AG10803 (cell line): ENCODE data around the gene MYOM1.

ENCODE experiments used
- DNase-seq: peaks from one replicate; pipeline ENCODE4 v3.0.0; 2010; ENCODE audit warnings: low read depth
- H3K4me3 ChIP-seq: 2 replicates; pipeline ENCODE4 v1.5.1; 2011; ENCODE audit warnings: mild to moderate bottlenecking, low read length, control low read depth
- CTCF ChIP-seq: conservative IDR thresholded peaks from 2 replicates; pipeline ENCODE4 v1.5.1; 2011; ENCODE audit warnings: mild to moderate bottlenecking, low read length, control low read depth, inconsistent platforms

MYOM1 gene

GRCh38 chr18:3111523-3112240 is 108.1 kb downstream of the MYOM1 start:
- DNase-seq, result peak; percentile 32
- TF ChIP-seq CTCF, result no peak
- H3K4me3 ChIP-seq, result no peak overlapping the region

GRCh38 chr18:3110034-3110752 is 109.6 kb downstream of the MYOM1 start:
- DNase-seq, result no peak
- H3K4me3 ChIP-seq, result no peak overlapping the region
- TF ChIP-seq CTCF, result no peak

DNA sequence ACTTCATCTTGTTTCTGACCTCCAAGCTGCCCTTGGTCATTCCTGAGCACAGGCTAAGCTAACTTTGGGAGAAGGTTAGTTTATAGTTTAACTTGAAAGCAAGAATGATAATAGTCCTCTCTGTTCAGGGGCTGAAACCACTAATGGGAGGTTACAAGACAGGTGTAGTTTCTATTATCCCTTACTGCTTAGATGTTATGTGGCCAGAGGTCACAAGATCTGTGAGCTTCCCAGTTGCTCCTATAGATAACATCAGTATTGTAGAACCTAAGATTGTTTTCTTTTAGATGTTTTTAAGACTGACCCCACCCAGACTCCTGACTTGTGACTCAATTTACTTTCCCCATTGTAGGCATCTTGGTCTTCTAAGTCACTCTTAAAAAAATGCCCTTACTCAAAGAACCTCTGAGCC is 112.0 kb downstream of the MYOM1 start:
- no peak overlapping the region for H3K4me3 ChIP-seq
- no peak for TF ChIP-seq CTCF
- no peak for DNase-seq

DNA sequence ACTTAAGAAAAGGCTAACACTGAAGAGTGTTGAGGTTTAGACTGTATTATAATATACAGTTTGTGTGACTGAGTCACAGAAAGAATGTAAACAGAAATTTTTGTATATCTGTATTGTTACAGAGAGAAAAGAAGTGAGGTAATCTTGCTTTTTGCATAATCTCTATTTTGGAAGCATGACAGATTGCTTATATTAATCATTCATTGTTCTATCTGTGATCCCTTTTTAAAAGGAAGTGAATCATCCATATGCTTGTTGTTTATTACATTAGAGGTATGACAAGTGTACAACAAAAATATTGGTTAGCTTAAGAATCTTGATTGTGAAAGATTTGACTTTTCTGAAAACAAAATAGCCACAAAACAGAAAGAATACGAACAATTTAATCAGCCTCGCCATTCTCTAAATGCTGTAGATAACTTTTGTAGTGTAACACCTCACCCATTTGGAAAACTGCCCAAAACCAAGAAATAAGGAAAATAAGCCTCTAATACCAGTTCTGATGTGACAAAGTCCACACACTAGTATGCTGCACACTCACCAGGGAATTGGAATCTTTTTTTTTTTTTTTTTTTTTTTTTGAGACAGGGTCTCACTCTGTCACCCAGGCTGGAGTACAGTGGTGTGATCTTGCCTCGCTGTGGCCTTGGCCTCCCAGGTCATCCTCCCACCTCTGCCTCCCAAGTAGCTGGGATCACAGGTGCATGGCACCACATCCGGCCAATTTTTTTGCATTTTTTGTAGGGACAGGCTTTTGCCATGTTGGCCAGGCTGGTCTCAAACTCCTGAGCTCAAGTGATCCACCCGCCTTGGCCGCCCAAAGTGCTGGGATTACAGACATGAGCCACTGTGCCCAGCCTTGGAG is 115.3 kb downstream of the MYOM1 start:
- DNase-seq, result peak; percentile 86
- TF ChIP-seq CTCF, result no peak
- H3K4me3 ChIP-seq, result no peak overlapping the region

GRCh38 chr18:3103576-3103975 is 116.2 kb downstream of the MYOM1 start:
- peak; percentile 34 for DNase-seq

GRCh38 chr18:3102983-3103382 is 116.8 kb downstream of the MYOM1 start:
- DNase-seq, result no peak
- H3K4me3 ChIP-seq, result no peak overlapping the region
- no peak for TF ChIP-seq CTCF

More at GRCh38 chr18:3103576-3103975, 116.2 kb downstream of the MYOM1 start:
- no peak overlapping the region for H3K4me3 ChIP-seq
- no peak for TF ChIP-seq CTCF
